H1 (cell line): ENCODE measurements around the gene ITFG2. TPM values are rescaled to one million over a fixed set of nuclear protein-coding genes. Genes with fewer than 3 reads are reported as not detected.

Source experiments
- CTCF ChIA-PET: fragments of 300-600 bp; sonication (Branson Sonifier 250); formaldehyde crosslinking; loops from one replicate; lab custom pipeline; 2021; ENCODE audit not compliant: partially characterized antibody; lab: Charles Lee
- POLR2A ChIA-PET: fragments of 300-600 bp; sonication (Branson Sonifier 250); formaldehyde crosslinking; loops from one replicate; lab custom pipeline; 2021; ENCODE audit warnings: inconsistent platforms; ENCODE audit not compliant: partially characterized antibody; lab: Charles Lee
- DNase-seq, 2 experiments: peaks; one replicate each; pipeline versions ENCODE4 v3.0.0 to v3.0.0-alpha.2; 2010 to 2022; ENCODE audit warnings: low spot score in 2 of 2, low read depth in 1 of 2, mixed read lengths in 1 of 2
- FAIRE-seq: peaks from 2 replicates; lab custom pipeline; 2011; peaks lifted over from hg19 to GRCh38; lab: Jason Lieb, UNC
- H2AFZ ChIP-seq: 2 replicates; pipeline ENCODE4 v1.8.1; 2012; ENCODE audit warnings: low read length, inconsistent platforms
- H2AK5ac ChIP-seq: 2 replicates; pipeline ENCODE4 v1.6.1; 2013; ENCODE audit warnings: low read depth, low read length
- H2BK120ac ChIP-seq: replicated peaks from 2 replicates; pipeline ENCODE3; 2013; ENCODE audit warnings: low read depth, low read length, inconsistent platforms
- H2BK12ac ChIP-seq: 2 replicates; pipeline ENCODE4 v1.6.1; 2013; ENCODE audit warnings: low read depth, low read length
- H2BK15ac ChIP-seq: 2 replicates; pipeline ENCODE4 v1.6.1; 2013; ENCODE audit warnings: low read length
- H2BK20ac ChIP-seq: 2 replicates; pipeline ENCODE4 v1.6.1; 2013; ENCODE audit warnings: low read length
- H2BK5ac ChIP-seq: 2 replicates; pipeline ENCODE4 v1.6.1; 2013; ENCODE audit warnings: low read depth, low read length
- H3K14ac ChIP-seq: 2 replicates; pipeline ENCODE4 v1.6.1; 2013; ENCODE audit warnings: inconsistent platforms; ENCODE audit not compliant: insufficient read length
- H3K18ac ChIP-seq: 2 replicates; pipeline ENCODE4 v1.6.1; 2013; ENCODE audit warnings: low read length; ENCODE audit errors: extremely low read depth
- H3K23ac ChIP-seq: 2 replicates; pipeline ENCODE4 v1.6.1; 2013; ENCODE audit warnings: inconsistent platforms; ENCODE audit not compliant: insufficient read length
- H3K23me2 ChIP-seq: 2 replicates; pipeline ENCODE4 v1.6.1; 2013; ENCODE audit warnings: low read depth, low read length
- H3K27ac ChIP-seq: 2 replicates; pipeline ENCODE4 v1.6.1; 2011; ENCODE audit warnings: low read depth, low read length, inconsistent platforms
- H3K27me3 ChIP-seq, 4 experiments: replicated peaks in 1 of 4; 1 replicate in 1 of 4; 2 replicates in 3 of 4; pipeline versions ENCODE4 v1.6.1 to v1.8.1; 2011 to 2013; ENCODE audit warnings: low read length in 3 of 4, mild to moderate bottlenecking in 3 of 4, inconsistent platforms in 2 of 4, mixed read lengths in 2 of 4, moderate library complexity in 1 of 4; ENCODE audit not compliant: control insufficient read depth in 3 of 4, insufficient read depth in 3 of 4; ENCODE audit errors: extremely low read depth in 1 of 4
- H3K36me3 ChIP-seq, 4 experiments: 2 replicates each; pipeline versions ENCODE4 v1.6.1 to v1.8.1; 2011 to 2013; ENCODE audit warnings: mild to moderate bottlenecking in 4 of 4, low read length in 3 of 4, moderate library complexity in 2 of 4, control low read depth in 1 of 4, inconsistent platforms in 1 of 4; ENCODE audit not compliant: insufficient read depth in 4 of 4, control insufficient read depth in 2 of 4
- H3K4ac ChIP-seq: replicated peaks from 2 replicates; pipeline ENCODE3; 2013; ENCODE audit warnings: low read length, low read depth, mixed read lengths, inconsistent platforms; ENCODE audit not compliant: insufficient read length
- H3K4me1 ChIP-seq, 4 experiments: replicated peaks in 1 of 4; 1 replicate in 1 of 4; 2 replicates in 3 of 4; pipeline versions ENCODE4 v1.6.1 to v1.8.1; 2011 to 2013; ENCODE audit warnings: low read length in 3 of 4, inconsistent platforms in 2 of 4, mixed read lengths in 1 of 4; ENCODE audit not compliant: insufficient read depth in 4 of 4, control insufficient read depth in 3 of 4
- H3K4me2 ChIP-seq, 2 experiments: 2 replicates each; pipeline versions ENCODE4 v1.6.1 to v1.8.1; 2011 to 2013; ENCODE audit warnings: low read depth in 2 of 2, low read length in 2 of 2, control low read depth in 1 of 2, inconsistent platforms in 1 of 2, mild to moderate bottlenecking in 1 of 2; ENCODE audit not compliant: insufficient read depth in 1 of 2
- H3K4me3 ChIP-seq, 4 experiments: fragments of 200-600, 300-600 bp in 1 of 4; sonication (generic), shearing (Covaris generic), sonication (Bioruptor Twin) in 1 of 4; 2 replicates each; pipeline versions ENCODE4 v1.5.1 to v1.8.1; 2011 to 2016; ENCODE audit warnings: low read length in 4 of 4, low read depth in 3 of 4, control low read depth in 2 of 4, inconsistent platforms in 2 of 4, mild to moderate bottlenecking in 2 of 4, mixed read lengths in 1 of 4, moderate library complexity in 1 of 4; ENCODE audit not compliant: insufficient read depth in 2 of 4; ENCODE audit errors: extremely low read depth in 1 of 4
- H3K56ac ChIP-seq: replicated peaks from 2 replicates; pipeline ENCODE3; 2013; ENCODE audit warnings: low read depth, mild to moderate bottlenecking, mixed read lengths, low read length, inconsistent platforms; ENCODE audit not compliant: insufficient read length
- H3K79me1 ChIP-seq: 2 replicates; pipeline ENCODE4 v1.6.1; 2013; ENCODE audit warnings: low read depth, low read length, control low read depth
- H3K79me2 ChIP-seq, 2 experiments: 2 replicates each; pipeline versions ENCODE4 v1.6.1 to v1.8.1; 2012 to 2013; ENCODE audit warnings: low read length in 2 of 2, mild to moderate bottlenecking in 2 of 2, inconsistent platforms in 1 of 2; ENCODE audit not compliant: insufficient read depth in 2 of 2, control insufficient read depth in 1 of 2
- H3K9ac ChIP-seq, 4 experiments: replicated peaks in 1 of 4; 1 replicate in 1 of 4; 2 replicates in 3 of 4; pipeline versions ENCODE4 v1.6.1 to v1.8.1; 2011 to 2013; ENCODE audit warnings: low read depth in 3 of 4, low read length in 3 of 4, control low read depth in 2 of 4, mild to moderate bottlenecking in 2 of 4, moderate library complexity in 2 of 4, inconsistent platforms in 1 of 4; ENCODE audit errors: extremely low read depth in 1 of 4
- H3K9me3 ChIP-seq, 2 experiments: 2 replicates each; pipeline versions ENCODE4 v1.6.1 to v1.8.1; 2012 to 2013; ENCODE audit warnings: mild to moderate bottlenecking in 2 of 2, moderate library complexity in 2 of 2, control low read depth in 1 of 2, inconsistent platforms in 1 of 2, low read depth in 1 of 2, low read length in 1 of 2, mixed read lengths in 1 of 2; ENCODE audit not compliant: insufficient read depth in 2 of 2
- H4K20me1 ChIP-seq, 2 experiments: replicated peaks in 1 of 2; 2 replicates each; pipeline versions ENCODE3 to v1.8.1; 2011 to 2013; ENCODE audit warnings: inconsistent platforms in 2 of 2, low read length in 2 of 2, mild to moderate bottlenecking in 1 of 2; ENCODE audit not compliant: insufficient read depth in 2 of 2, control insufficient read depth in 1 of 2
- H4K5ac ChIP-seq: 2 replicates; pipeline ENCODE4 v1.6.1; 2013; ENCODE audit warnings: low read length, low read depth, mixed read lengths, inconsistent platforms; ENCODE audit not compliant: insufficient read length
- H4K8ac ChIP-seq: 2 replicates; pipeline ENCODE4 v1.8.0; 2013; ENCODE audit warnings: mild to moderate bottlenecking, moderate library complexity, low read length, inconsistent platforms; ENCODE audit not compliant: insufficient read depth; ENCODE audit errors: extremely low read depth
- H4K91ac ChIP-seq: replicated peaks from 2 replicates; pipeline ENCODE3; 2013; ENCODE audit warnings: low read length, mixed read lengths, inconsistent platforms; ENCODE audit not compliant: insufficient read length
- ASH2L ChIP-seq: fragments of 200-600, 300-600 bp; sonication (generic); IDR thresholded peaks from one replicate; pipeline ENCODE4 v1.7.1; 2017; ENCODE audit warnings: low read length
- EGR1 ChIP-seq: IDR thresholded peaks from 2 replicates; pipeline ENCODE4 v1.6.1; 2011; ENCODE audit warnings: low read depth, low read length, borderline replicate concordance
- PHF8 ChIP-seq: fragments of 200-600 bp; sonication (generic); conservative IDR thresholded peaks from 2 replicates; pipeline ENCODE4 v1.7.1; 2012; ENCODE audit warnings: low read depth, mild to moderate bottlenecking, inconsistent platforms, low read length, moderate library complexity
- POLR2A ChIP-seq, 2 experiments: IDR thresholded peaks; 1 replicate in 1 of 2; 2 replicates in 1 of 2; pipeline ENCODE4 v1.6.1; 2011; ENCODE audit warnings: low read depth in 2 of 2, low read length in 2 of 2, mild to moderate bottlenecking in 2 of 2; ENCODE audit errors: control extremely low read depth in 1 of 2
- RNF2 ChIP-seq: fragments of 200-900, 300-1000 bp; sonication (generic); IDR thresholded peaks from 2 replicates; pipeline ENCODE4 v1.7.1; 2016; ENCODE audit warnings: borderline replicate concordance, low read depth, mild to moderate bottlenecking, antibody characterized with exemption, low read length; ENCODE audit not compliant: poor library complexity, severe bottlenecking; ENCODE audit errors: missing control alignments
- RXRA ChIP-seq: IDR thresholded peaks from 2 replicates; pipeline ENCODE4 v1.6.1; 2011; ENCODE audit warnings: low read depth, mild to moderate bottlenecking, low read length, moderate library complexity; ENCODE audit not compliant: insufficient read depth
- SAP30 ChIP-seq: fragments of 300-600 bp; sonication (generic); IDR thresholded peaks from 2 replicates; pipeline ENCODE4 v1.7.1; 2012; ENCODE audit warnings: low read length, moderate library complexity, mild to moderate bottlenecking, inconsistent platforms; ENCODE audit not compliant: insufficient read depth, insufficient replicate concordance
- SIRT6 ChIP-seq: IDR thresholded peaks from one replicate; pipeline ENCODE4 v1.7.1; 2012; ENCODE audit warnings: low read length, inconsistent platforms
- SP2 ChIP-seq: IDR thresholded peaks from 2 replicates; pipeline ENCODE4 v1.6.1; 2012; ENCODE audit warnings: mild to moderate bottlenecking, low read length, inconsistent platforms
- SRF ChIP-seq: IDR thresholded peaks from 2 replicates; pipeline ENCODE4 v1.6.1; 2011; ENCODE audit warnings: mild to moderate bottlenecking, low read depth, low read length, moderate library complexity
- TAF1 ChIP-seq: IDR thresholded peaks from 2 replicates; pipeline ENCODE4 v1.6.1; 2011; ENCODE audit warnings: mild to moderate bottlenecking, low read depth, low read length
- USF2 ChIP-seq: IDR thresholded peaks from 2 replicates; pipeline ENCODE4 v1.6.1; 2011; ENCODE audit warnings: low read length, improper control_type of control experiment
- WGBS, 2 experiments: shearing (Covaris generic) in 1 of 2; methylation state at CpG; one replicate each; pipeline versions ENCODE4 v1.1.6 to v1.1.7; 2013 to 2015; ENCODE audit warnings: low lambda C conversion rate in 2 of 2, mixed read lengths in 2 of 2, inconsistent platforms in 1 of 2, low coverage in 1 of 2, missing lambda C conversion rate in 1 of 2; ENCODE audit not compliant: insufficient replicate concordance in 2 of 2, insufficient coverage in 1 of 2, insufficient read length in 1 of 2; ENCODE audit errors: extremely low coverage in 1 of 2, missing lambda C conversion rate in 1 of 2; 5-methylcytosine and 5-hydroxymethylcytosine counted together
- polyA plus RNA-seq, 7 experiments: library from polyadenylated mRNA; depleted of rRNA in 3 of 7; stranded (reverse) in 5 of 7; unstranded in 2 of 7; fragments of >200 nt in 5 of 7; fragments of 200-250 nt in 2 of 7; gene quantifications; 1 replicate in 5 of 7; 2 replicates in 1 of 7; 4 replicates in 1 of 7; pipeline versions ENCODE4 v1.2.1 to v1.2.3, GENCODE V29; 2011 to 2013; ENCODE audit warnings: missing spikeins in 2 of 7, mixed read lengths in 2 of 7
- total RNA-seq: library from RNA; stranded (reverse); fragmentation: NEBNext Ultra II Directional; extraction: Animal tissue kit (Norgen Biotek cat#: 25700); gene quantifications from 2 replicates; pipeline ENCODE4 v1.2.1, GENCODE V29; 2021

ITFG2 gene
- total and polyA plus RNA-seq, 2 of the 8 experiments (the other 6 are each of a cell fraction or from before 2014, with no cell fraction given) = 15.0 to 22.9 TPM

- H3K79me1 ChIP-seq = no peaks in the 10 kb centered on the region
- FAIRE-seq (no peak), DNase-seq (no peak)
- WGBS, 2 experiments = 80% methylated on average over 5 of the region's 5 CpGs; no CpG with 5 or more reads in 1 of the 2 experiments
- no peak overlapping the region for H3K9ac ChIP-seq
- no peak overlapping the region for H4K8ac ChIP-seq
- no peak overlapping the region for H2BK120ac ChIP-seq
- no peaks in the 10 kb centered on the region for H3K27me3 ChIP-seq
- no peak overlapping the region for H3K14ac ChIP-seq
- no peak overlapping the region for H2AFZ ChIP-seq
- POLR2A ChIA-PET = interaction anchor here (1.3 to 1.8 kb wide), 3 partner anchors 8 to 12 kb away, joined by 3 to 8 read pairs (median 6); partner anchors contain the start of gene ITFG2
- no peak overlapping the region for H3K23ac ChIP-seq
- H3K27ac ChIP-seq = no peak overlapping the region
- H3K4ac ChIP-seq = no peak overlapping the region
- H3K4me3 ChIP-seq = no peak overlapping the region
- no peaks in the 10 kb centered on the region for H3K23me2 ChIP-seq
- H2BK5ac ChIP-seq = no peak overlapping the region
- H4K91ac ChIP-seq = no peak overlapping the region
- no peak overlapping the region for H3K18ac ChIP-seq
- no peak overlapping the region for H2BK15ac ChIP-seq
- peaks cover 31 to 64% (median 48%) of the 10 kb centered on the region in 4 experiments for H3K36me3 ChIP-seq
- no peak overlapping the region for H2BK20ac ChIP-seq
- no peak overlapping the region for H4K5ac ChIP-seq
- no peaks in the 10 kb centered on the region for H3K79me2 ChIP-seq
- CTCF ChIA-PET = interaction anchor here (1.7 kb wide), 1 partner anchor 20 kb away, joined by 4 read pairs; no protein-coding TSS in a partner anchor
- no peaks in the 10 kb centered on the region for H3K4me1 ChIP-seq
- peaks cover 2 to 14% of the 10 kb centered on the region in 2 experiments for H4K20me1 ChIP-seq
- H3K56ac ChIP-seq = no peak overlapping the region
- H2AK5ac ChIP-seq = no peak overlapping the region
- no peak overlapping the region for H2BK12ac ChIP-seq
- H3K9me3 ChIP-seq = no peaks in the 10 kb centered on the region
- no peak overlapping the region for H3K4me2 ChIP-seq
- no peak for TF ChIP-seq RNF2
- no peak for TF ChIP-seq PHF8
- TF ChIP-seq EGR1 = no peak
- no peak for TF ChIP-seq SAP30
- TF ChIP-seq ASH2L = no peak
- no peak for TF ChIP-seq POLR2A (IDR thresholded peaks at IDR 0.05; ENCODE audit: control extremely low read depth in 1 of 2, low read depth in 2 of 2, low read length in 2 of 2)
- no peak for TF ChIP-seq SIRT6
- TF ChIP-seq SP2 = no peak
- no peak for TF ChIP-seq RXRA
- no peak for TF ChIP-seq USF2
- TF ChIP-seq SRF = no peak
- TF ChIP-seq TAF1 = no peak
Observed at GRCh38 chr12:2804393-2805142, 7.9 kb upstream of the ITFG2 start.
